C4-2B (cell line): ENCODE measurements around the gene ADD1.

Experiments
- ZFX ChIP-seq: fragments of 450-650 bp; IDR thresholded peaks from 2 replicates; pipeline ENCODE4 v1.6.1; 2017
- TF ChIP-seq, protein P1 (sequence below): fragments of 450-650 bp; conservative IDR thresholded peaks from 2 replicates; pipeline ENCODE4 v1.5.1; 2017; ENCODE audit warnings: mild to moderate bottlenecking

DNA sequence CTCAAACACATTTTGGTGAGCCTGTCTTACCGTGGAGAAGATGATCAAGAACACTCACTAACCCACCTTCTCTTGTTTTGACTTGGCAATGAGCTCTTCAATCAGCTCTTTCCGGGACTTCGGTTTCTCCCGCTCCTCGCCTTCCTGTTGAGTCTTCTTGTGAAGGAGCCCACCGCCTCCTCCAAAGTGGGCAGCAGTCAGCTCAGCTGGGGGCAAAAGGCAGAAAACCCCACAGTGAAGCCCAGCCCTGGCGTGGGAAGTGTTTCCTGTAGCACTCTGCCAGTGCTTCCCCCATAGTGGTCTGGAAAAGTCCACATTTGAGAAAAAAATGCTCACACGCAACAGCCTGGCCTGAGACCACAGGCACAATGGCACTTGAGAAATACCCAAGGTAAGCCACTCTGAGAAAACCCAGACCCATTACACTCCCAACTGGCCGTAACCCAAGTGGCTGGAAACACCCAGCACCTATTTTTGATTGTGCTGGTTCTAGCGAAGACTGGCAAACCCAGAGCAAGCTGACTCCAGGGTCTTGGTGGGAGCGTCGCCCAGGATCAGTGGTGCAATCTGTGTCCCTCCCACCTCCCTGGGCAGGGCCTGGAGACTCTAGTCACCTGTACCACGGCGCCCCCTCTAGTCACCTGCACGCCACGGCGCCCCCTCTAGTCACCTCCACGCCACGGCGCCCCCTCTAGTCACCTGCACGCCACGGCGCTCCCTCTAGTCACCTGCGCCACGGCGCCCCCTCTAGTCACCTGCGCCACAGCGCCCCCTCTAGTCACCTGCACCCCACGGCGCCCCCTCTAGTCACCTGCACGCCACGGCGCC, 110.9 kb downstream of the ADD1 start:
- TF ChIP-seq, protein P1, sequence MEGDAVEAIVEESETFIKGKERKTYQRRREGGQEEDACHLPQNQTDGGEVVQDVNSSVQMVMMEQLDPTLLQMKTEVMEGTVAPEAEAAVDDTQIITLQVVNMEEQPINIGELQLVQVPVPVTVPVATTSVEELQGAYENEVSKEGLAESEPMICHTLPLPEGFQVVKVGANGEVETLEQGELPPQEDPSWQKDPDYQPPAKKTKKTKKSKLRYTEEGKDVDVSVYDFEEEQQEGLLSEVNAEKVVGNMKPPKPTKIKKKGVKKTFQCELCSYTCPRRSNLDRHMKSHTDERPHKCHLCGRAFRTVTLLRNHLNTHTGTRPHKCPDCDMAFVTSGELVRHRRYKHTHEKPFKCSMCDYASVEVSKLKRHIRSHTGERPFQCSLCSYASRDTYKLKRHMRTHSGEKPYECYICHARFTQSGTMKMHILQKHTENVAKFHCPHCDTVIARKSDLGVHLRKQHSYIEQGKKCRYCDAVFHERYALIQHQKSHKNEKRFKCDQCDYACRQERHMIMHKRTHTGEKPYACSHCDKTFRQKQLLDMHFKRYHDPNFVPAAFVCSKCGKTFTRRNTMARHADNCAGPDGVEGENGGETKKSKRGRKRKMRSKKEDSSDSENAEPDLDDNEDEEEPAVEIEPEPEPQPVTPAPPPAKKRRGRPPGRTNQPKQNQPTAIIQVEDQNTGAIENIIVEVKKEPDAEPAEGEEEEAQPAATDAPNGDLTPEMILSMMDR, result peak; percentile 27
- no peak for TF ChIP-seq ZFX
